Measurements from ENCODE around the gene MAP3K10.

DNA sequence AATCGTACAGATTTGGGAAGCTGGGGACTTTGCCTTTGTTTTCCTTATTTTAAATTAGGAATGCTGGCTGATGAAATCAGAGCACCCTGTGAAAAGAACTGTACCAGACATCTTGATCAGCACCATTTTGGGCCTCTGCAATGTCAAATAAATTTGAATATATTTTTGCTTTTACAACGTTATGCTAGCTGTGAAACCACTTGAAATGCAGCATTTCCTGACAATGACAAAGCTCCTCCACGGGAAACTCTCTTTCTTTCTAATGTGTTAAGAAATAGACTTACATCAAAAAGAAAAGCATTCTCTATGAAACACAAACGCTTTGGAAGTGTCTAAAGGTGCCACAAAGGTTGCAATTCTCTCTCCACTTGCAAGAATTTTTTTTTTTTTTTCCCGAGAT, 47.1 kb upstream of the MAP3K10 start:
- TF ChIP-seq, protein P1, sequence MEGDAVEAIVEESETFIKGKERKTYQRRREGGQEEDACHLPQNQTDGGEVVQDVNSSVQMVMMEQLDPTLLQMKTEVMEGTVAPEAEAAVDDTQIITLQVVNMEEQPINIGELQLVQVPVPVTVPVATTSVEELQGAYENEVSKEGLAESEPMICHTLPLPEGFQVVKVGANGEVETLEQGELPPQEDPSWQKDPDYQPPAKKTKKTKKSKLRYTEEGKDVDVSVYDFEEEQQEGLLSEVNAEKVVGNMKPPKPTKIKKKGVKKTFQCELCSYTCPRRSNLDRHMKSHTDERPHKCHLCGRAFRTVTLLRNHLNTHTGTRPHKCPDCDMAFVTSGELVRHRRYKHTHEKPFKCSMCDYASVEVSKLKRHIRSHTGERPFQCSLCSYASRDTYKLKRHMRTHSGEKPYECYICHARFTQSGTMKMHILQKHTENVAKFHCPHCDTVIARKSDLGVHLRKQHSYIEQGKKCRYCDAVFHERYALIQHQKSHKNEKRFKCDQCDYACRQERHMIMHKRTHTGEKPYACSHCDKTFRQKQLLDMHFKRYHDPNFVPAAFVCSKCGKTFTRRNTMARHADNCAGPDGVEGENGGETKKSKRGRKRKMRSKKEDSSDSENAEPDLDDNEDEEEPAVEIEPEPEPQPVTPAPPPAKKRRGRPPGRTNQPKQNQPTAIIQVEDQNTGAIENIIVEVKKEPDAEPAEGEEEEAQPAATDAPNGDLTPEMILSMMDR (IDR thresholded peaks at IDR 0.05), result no peak
- TF ChIP-seq, protein P2, sequence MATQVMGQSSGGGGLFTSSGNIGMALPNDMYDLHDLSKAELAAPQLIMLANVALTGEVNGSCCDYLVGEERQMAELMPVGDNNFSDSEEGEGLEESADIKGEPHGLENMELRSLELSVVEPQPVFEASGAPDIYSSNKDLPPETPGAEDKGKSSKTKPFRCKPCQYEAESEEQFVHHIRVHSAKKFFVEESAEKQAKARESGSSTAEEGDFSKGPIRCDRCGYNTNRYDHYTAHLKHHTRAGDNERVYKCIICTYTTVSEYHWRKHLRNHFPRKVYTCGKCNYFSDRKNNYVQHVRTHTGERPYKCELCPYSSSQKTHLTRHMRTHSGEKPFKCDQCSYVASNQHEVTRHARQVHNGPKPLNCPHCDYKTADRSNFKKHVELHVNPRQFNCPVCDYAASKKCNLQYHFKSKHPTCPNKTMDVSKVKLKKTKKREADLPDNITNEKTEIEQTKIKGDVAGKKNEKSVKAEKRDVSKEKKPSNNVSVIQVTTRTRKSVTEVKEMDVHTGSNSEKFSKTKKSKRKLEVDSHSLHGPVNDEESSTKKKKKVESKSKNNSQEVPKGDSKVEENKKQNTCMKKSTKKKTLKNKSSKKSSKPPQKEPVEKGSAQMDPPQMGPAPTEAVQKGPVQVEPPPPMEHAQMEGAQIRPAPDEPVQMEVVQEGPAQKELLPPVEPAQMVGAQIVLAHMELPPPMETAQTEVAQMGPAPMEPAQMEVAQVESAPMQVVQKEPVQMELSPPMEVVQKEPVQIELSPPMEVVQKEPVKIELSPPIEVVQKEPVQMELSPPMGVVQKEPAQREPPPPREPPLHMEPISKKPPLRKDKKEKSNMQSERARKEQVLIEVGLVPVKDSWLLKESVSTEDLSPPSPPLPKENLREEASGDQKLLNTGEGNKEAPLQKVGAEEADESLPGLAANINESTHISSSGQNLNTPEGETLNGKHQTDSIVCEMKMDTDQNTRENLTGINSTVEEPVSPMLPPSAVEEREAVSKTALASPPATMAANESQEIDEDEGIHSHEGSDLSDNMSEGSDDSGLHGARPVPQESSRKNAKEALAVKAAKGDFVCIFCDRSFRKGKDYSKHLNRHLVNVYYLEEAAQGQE (IDR thresholded peaks at IDR 0.05; ENCODE audit: insufficient read depth in 1 of 2, low read depth in 2 of 2, low read length in 1 of 2), result no peak
- no peak for TF ChIP-seq POLR2AphosphoS5 (IDR thresholded peaks at IDR 0.05; ENCODE audit: low read depth, low read length)
- TF ChIP-seq TCF7L2 (IDR thresholded peaks at IDR 0.05; ENCODE audit: low read depth, low read length), result no peak

Data from Panc1 (cell line).